Fibroblast of the aortic adventitia (primary cell): ENCODE measurements around the gene AMT. TPM values are rescaled to one million over a fixed set of nuclear protein-coding genes. Genes with fewer than 3 reads are reported as not detected.
A peak's percentile ranks its signal among the peaks of the same experiment; 100 is the strongest.

ENCODE experiments used
- DNase-seq: peaks from one replicate; pipeline ENCODE4 v3.0.0-alpha.2; 2010; ENCODE audit warnings: low read depth
- H3K4me3 ChIP-seq: 2 replicates; pipeline ENCODE4 v1.5.1; 2011; ENCODE audit warnings: low read depth, mild to moderate bottlenecking, control low read depth, low read length, moderate library complexity
- total RNA-seq: library from RNA; depleted of rRNA; stranded (reverse); fragments of >200 nt; gene quantifications from 2 replicates; pipeline ENCODE4 v1.2.3, GENCODE V29; 2012; ENCODE audit warnings: low replicate concordance
- TF ChIP-seq, protein P1 (sequence below): IDR thresholded peaks from 2 replicates; pipeline ENCODE4 v1.5.1; 2011; ENCODE audit warnings: mild to moderate bottlenecking, low read length, control low read depth, inconsistent platforms; ENCODE audit not compliant: insufficient read depth

Gene AMT
- total RNA-seq, 1 donor, result 0.63 TPM

DNA sequence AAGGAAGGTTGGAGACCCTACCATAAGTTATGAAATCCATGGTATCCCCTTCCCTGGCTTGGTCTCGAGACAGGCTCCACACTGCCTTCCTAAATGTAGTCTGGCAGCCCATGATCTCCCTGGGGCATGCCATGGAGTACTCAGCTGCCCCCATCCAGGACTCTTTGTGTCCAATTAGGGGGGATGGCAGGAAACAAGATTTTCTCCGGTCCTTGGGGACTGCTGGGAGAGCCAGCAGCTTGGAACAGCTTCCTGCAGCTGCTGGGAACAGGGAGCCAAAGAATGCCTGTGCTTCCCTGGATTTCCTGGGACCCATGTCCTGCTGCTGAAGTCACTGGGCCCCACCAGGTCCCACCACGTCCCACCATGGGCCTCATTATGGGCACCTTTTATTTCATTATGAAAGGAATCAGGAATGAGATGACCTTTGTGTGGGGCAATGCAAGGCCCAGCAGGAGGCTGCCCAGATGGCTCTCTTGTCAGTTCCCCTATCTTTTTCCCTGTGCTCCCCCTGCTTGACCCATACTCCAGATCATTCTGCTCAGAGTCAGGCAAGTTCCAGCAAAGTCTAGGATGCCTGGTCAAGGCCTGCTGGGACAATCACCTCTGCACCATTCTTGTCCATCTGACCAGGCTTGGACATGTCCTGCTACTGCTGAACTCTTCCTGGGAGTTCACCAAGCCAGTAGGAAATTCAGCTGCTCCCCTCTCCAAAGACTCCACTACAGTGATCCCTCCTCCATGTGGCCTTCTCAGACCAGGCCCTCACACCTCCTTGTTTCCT lies 32.8 kb upstream of the AMT start:
- H3K4me3 ChIP-seq, result no peak overlapping the region
- no peak for DNase-seq
- TF ChIP-seq, protein P1, sequence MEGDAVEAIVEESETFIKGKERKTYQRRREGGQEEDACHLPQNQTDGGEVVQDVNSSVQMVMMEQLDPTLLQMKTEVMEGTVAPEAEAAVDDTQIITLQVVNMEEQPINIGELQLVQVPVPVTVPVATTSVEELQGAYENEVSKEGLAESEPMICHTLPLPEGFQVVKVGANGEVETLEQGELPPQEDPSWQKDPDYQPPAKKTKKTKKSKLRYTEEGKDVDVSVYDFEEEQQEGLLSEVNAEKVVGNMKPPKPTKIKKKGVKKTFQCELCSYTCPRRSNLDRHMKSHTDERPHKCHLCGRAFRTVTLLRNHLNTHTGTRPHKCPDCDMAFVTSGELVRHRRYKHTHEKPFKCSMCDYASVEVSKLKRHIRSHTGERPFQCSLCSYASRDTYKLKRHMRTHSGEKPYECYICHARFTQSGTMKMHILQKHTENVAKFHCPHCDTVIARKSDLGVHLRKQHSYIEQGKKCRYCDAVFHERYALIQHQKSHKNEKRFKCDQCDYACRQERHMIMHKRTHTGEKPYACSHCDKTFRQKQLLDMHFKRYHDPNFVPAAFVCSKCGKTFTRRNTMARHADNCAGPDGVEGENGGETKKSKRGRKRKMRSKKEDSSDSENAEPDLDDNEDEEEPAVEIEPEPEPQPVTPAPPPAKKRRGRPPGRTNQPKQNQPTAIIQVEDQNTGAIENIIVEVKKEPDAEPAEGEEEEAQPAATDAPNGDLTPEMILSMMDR, result no peak

DNA sequence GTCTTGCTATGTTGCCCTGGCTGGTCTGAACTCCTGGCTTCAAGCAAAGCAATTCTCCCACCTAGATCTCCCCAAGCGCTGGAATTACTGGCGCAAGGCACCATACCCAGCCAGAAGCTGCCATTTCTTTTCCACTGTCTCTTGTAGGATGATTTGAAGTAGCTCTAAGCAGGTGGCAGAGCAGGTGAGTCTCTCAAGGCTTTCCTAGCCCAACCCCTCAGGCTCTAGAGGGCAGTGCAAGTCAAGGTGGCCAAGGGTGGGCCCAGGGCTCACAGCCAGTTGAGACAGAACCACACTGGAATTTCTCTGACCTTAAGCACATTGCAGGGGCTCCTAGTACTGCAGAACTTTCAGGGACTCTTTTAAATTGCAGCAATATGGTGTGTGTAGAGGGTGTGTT lies 32.2 kb upstream of the AMT start:
- no peak overlapping the region for H3K4me3 ChIP-seq
- DNase-seq, result no peak
- TF ChIP-seq, protein P1, result peak; percentile 16

DNA sequence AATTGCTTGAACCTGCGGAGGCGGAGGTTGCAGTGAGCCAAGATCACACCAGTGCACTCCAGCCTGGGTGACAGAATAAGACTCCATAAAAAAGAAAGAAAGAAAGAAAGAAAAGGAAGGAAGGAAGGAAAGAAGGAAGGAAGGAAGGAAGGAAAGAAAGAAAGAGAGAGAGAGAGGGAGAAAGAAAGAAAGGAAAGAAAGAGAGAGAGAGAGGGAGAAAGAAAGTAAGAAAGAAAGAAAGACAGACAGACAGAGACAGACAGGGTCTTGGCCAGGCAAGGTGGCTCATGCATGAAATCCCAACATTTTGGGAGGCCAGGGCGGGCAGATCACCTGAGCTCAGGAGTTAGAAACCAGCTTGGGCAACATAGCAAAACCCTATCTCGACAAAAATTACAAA lies 31.3 kb upstream of the AMT start:
- no peak overlapping the region for H3K4me3 ChIP-seq
- TF ChIP-seq, protein P1, result no peak
- no peak for DNase-seq

DNA sequence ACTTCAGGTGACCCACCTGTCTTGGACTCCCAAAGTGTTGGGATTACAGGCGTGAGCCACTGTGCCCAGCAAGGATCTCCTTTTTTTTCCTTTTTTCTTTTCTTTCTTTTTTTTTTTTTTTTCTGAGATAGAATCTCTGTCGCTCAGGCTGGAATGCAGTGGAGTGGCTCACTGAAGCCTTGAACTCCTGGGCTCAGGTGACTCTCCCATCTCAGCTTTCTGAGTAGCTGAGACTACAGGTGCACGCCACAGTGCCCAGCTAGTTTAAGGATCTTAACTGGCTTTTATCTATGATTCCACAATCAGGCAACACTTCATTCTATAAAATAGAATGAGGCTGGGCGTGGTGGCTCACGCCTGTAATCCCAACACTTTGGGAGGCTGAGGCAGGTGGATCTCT lies 23.1 kb upstream of the AMT start:
- no peak overlapping the region for H3K4me3 ChIP-seq
- TF ChIP-seq, protein P1, result no peak
- DNase-seq, result no peak

DNA sequence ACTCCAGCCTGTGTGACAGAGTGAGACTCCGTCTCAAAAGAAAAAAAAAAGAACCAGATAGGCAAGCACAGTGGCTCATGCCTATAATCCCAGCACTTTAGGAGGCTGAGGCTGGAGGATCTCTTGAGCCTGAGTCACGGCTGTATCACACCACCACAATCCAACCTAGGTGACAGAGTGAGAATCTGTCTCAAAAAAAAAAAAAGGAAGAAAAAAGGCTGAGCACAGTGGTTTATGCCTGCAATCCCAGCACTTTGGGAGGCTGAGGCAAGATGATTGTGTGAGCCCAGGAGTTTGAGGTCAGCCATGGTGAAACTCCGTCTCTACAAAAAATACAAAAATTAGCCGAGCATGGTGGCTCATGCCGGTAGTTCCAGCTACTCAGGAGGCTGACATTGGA lies 12.5 kb upstream of the AMT start:
- H3K4me3 ChIP-seq, result no peak overlapping the region
- TF ChIP-seq, protein P1, result no peak
- DNase-seq, result no peak

DNA sequence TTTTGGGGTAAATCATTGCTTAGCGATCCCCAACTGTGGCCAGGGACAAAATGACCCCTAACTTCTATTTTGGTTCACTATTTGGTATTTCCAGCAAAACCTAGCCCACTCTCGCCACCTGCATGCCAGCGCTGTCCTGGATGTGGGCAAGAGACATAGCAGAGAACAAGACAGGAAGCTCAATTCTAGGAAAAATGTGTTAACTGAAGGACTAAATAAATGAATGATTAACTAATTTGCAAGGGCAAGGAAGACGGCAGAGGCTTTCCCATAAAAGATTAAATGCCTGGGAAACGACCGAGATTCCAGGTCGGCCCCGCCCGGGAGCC lies 6.4 kb upstream of the AMT start:
- DNase-seq, result no peak
- peak overlapping the region; percentile 80 for H3K4me3 ChIP-seq
- TF ChIP-seq, protein P1, result no peak

DNA sequence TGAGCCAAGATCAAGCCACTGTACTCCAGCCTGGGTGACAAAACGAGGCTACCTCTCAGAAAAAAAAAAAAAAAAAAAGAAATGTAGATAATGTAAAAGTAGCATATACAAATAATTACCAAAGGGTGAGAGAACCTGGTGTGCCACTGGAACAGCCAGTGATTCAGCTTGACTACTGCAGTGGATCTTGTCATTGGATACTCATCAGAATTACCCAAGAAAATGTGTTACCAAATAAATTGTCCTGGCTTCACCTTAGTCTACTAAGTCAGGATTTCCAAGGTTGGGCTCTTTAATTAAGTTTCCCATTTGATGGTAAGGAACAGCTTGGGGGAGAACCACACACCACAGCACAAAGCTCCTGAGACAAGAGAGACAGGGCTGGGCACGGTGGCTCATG lies 5.3 kb upstream of the AMT start:
- TF ChIP-seq, protein P1, result no peak
- no peak for DNase-seq
- no peak overlapping the region for H3K4me3 ChIP-seq
